BLaER1 (cell line): ENCODE measurements around the gene AKAP12.
A peak's percentile ranks its signal among the peaks of the same experiment; 100 is the strongest.

Source experiments
- H3K27ac ChIP-seq: shearing (Covaris generic); formaldehyde crosslinking; 2 replicates; pipeline ENCODE4 v1.8.1; 2022
- H3K27me3 ChIP-seq: shearing (Covaris generic); formaldehyde crosslinking; 2 replicates; pipeline ENCODE4 v1.8.1; 2022
- H3K36me3 ChIP-seq: shearing (Covaris generic); formaldehyde crosslinking; 2 replicates; pipeline ENCODE4 v1.8.1; 2022
- H3K4me1 ChIP-seq: shearing (Covaris generic); formaldehyde crosslinking; 2 replicates; pipeline ENCODE4 v1.8.1; 2022
- H3K4me2 ChIP-seq: shearing (Covaris generic); formaldehyde crosslinking; 2 replicates; pipeline ENCODE4 v1.8.1; 2022
- H3K4me3 ChIP-seq: shearing (Covaris generic); formaldehyde crosslinking; 2 replicates; pipeline ENCODE4 v1.8.1; 2022
- H3K9ac ChIP-seq: shearing (Covaris generic); formaldehyde crosslinking; 2 replicates; pipeline ENCODE4 v1.8.1; 2022
- H3K9me3 ChIP-seq: shearing (Covaris generic); formaldehyde crosslinking; 2 replicates; pipeline ENCODE4 v1.8.1; 2022
- H4K20me1 ChIP-seq: shearing (Covaris generic); formaldehyde crosslinking; 2 replicates; pipeline ENCODE4 v1.8.1; 2022
- Cebpa-rat ChIP-seq: shearing (Covaris generic); IDR thresholded peaks from 2 replicates; pipeline ENCODE4 v1.8.1; 2022

AKAP12 gene

GRCh38 chr6:151290877-151291721 is 51.3 kb downstream of the AKAP12 start:
- H3K9me3 ChIP-seq, result peaks cover 5% of the 10 kb centered on the region; the same call in 1 of the 2 replicates
- no peak for TF ChIP-seq Cebpa-rat
- no peak overlapping the region for H3K4me3 ChIP-seq
- H3K4me1 ChIP-seq, result peaks cover 90% of the 10 kb centered on the region
- no peak overlapping the region for H3K9ac ChIP-seq
- H3K4me2 ChIP-seq, result peak overlapping the region; percentile 69
- peaks cover 100% of the 10 kb centered on the region for H4K20me1 ChIP-seq
- H3K27me3 ChIP-seq, result no peaks in the 10 kb centered on the region
- no peak overlapping the region for H3K27ac ChIP-seq
- peaks cover 60% of the 10 kb centered on the region for H3K36me3 ChIP-seq

- peaks cover 90% of the 10 kb centered on the region for H3K4me1 ChIP-seq
- H3K9me3 ChIP-seq, result peaks cover under 1% of the 10 kb centered on the region; the same call in 1 of the 2 replicates
- H3K27me3 ChIP-seq, result no peaks in the 10 kb centered on the region
- H3K4me3 ChIP-seq, result no peak overlapping the region
- peak overlapping the region; percentile 69; the same call in 1 of the 2 replicates for H3K4me2 ChIP-seq
- H3K36me3 ChIP-seq, result peaks cover 54% of the 10 kb centered on the region
- H3K27ac ChIP-seq, result no peak overlapping the region
- no peak overlapping the region for H3K9ac ChIP-seq
- peaks cover 100% of the 10 kb centered on the region for H4K20me1 ChIP-seq
- TF ChIP-seq Cebpa-rat, result no peak
These were observed 51.9 kb downstream of the AKAP12 start for GRCh38 chr6:151291722-151292059.

GRCh38 chr6:151292974-151293687 is 53.4 kb downstream of the AKAP12 start:
- Histone ChIP-seq H3K4me2 (no peak overlapping the region), H3K36me3 (peaks cover 54% of the 10 kb centered on the region), H3K27ac (no peak overlapping the region), H3K9me3 (no peaks in the 10 kb centered on the region), H3K4me3 (no peak overlapping the region), H3K27me3 (no peaks in the 10 kb centered on the region), H4K20me1 (peaks cover 100% of the 10 kb centered on the region), H3K4me1 (peaks cover 93% of the 10 kb centered on the region), H3K9ac (no peak overlapping the region)
- TF ChIP-seq Cebpa-rat, result no peak

- Histone ChIP-seq H3K4me1 (peaks cover 93% of the 10 kb centered on the region), H3K36me3 (peaks cover 55% of the 10 kb centered on the region), H3K9ac (no peak overlapping the region), H4K20me1 (peaks cover 100% of the 10 kb centered on the region), H3K9me3 (no peaks in the 10 kb centered on the region), H3K4me3 (no peak overlapping the region), H3K4me2 (no peak overlapping the region), H3K27ac (no peak overlapping the region), H3K27me3 (no peaks in the 10 kb centered on the region)
- no peak for TF ChIP-seq Cebpa-rat
These were observed 53.9 kb downstream of the AKAP12 start for GRCh38 chr6:151293688-151294016.

- H4K20me1 ChIP-seq, result peaks cover 100% of the 10 kb centered on the region
- TF ChIP-seq Cebpa-rat, result no peak
- no peak overlapping the region for H3K4me3 ChIP-seq
- H3K9me3 ChIP-seq, result no peaks in the 10 kb centered on the region
- peak overlapping the region; percentile 39; the same call in 1 of the 2 replicates for H3K4me2 ChIP-seq
- no peak overlapping the region for H3K9ac ChIP-seq
- H3K4me1 ChIP-seq, result peaks cover 93% of the 10 kb centered on the region
- H3K27me3 ChIP-seq, result no peaks in the 10 kb centered on the region
- H3K27ac ChIP-seq, result no peak overlapping the region
- peaks cover 55% of the 10 kb centered on the region for H3K36me3 ChIP-seq
These were observed 54.9 kb downstream of the AKAP12 start for GRCh38 chr6:151294561-151295101.

- TF ChIP-seq Cebpa-rat, result no peak
- Histone ChIP-seq H3K27ac (no peak overlapping the region), H3K36me3 (peaks cover 44% of the 10 kb centered on the region), H3K27me3 (no peaks in the 10 kb centered on the region), H3K4me1 (peaks cover 77% of the 10 kb centered on the region), H3K4me2 (peak overlapping the region; percentile 4; the same call in 1 of the 2 replicates), H3K9me3 (no peaks in the 10 kb centered on the region), H3K9ac (no peak overlapping the region), H3K4me3 (no peak overlapping the region), H4K20me1 (peaks cover 100% of the 10 kb centered on the region)
These were observed 58.1 kb downstream of the AKAP12 start for GRCh38 chr6:151297886-151298285.

- no peaks in the 10 kb centered on the region for H3K9me3 ChIP-seq
- no peak overlapping the region for H3K27ac ChIP-seq
- TF ChIP-seq Cebpa-rat, result no peak
- peak overlapping the region; percentile 43 for H3K4me2 ChIP-seq
- peaks cover 100% of the 10 kb centered on the region for H4K20me1 ChIP-seq
- H3K27me3 ChIP-seq, result no peaks in the 10 kb centered on the region
- H3K4me3 ChIP-seq, result no peak overlapping the region
- H3K9ac ChIP-seq, result no peak overlapping the region
- peaks cover 44% of the 10 kb centered on the region for H3K36me3 ChIP-seq
- peaks cover 76% of the 10 kb centered on the region for H3K4me1 ChIP-seq
These were observed 59.2 kb downstream of the AKAP12 start for GRCh38 chr6:151299011-151299410.

- H3K4me2 ChIP-seq, result peak overlapping the region; percentile 32
- H4K20me1 ChIP-seq, result peaks cover 100% of the 10 kb centered on the region
- H3K9ac ChIP-seq, result no peak overlapping the region
- peaks cover 69% of the 10 kb centered on the region for H3K4me1 ChIP-seq
- no peaks in the 10 kb centered on the region for H3K27me3 ChIP-seq
- H3K9me3 ChIP-seq, result no peaks in the 10 kb centered on the region
- H3K36me3 ChIP-seq, result peaks cover 55% of the 10 kb centered on the region
- no peak for TF ChIP-seq Cebpa-rat
- no peak overlapping the region for H3K4me3 ChIP-seq
- H3K27ac ChIP-seq, result peak overlapping the region; percentile 37; the same call in 1 of the 2 replicates
These were observed 60.7 kb downstream of the AKAP12 start for GRCh38 chr6:151300267-151300991.

GRCh38 chr6:151301547-151301946 is 61.8 kb downstream of the AKAP12 start:
- Histone ChIP-seq H3K4me1 (peaks cover 66% of the 10 kb centered on the region), H3K36me3 (peaks cover 66% of the 10 kb centered on the region), H3K4me2 (no peak overlapping the region), H3K9me3 (no peaks in the 10 kb centered on the region), H3K9ac (no peak overlapping the region), H4K20me1 (peaks cover 100% of the 10 kb centered on the region), H3K27me3 (no peaks in the 10 kb centered on the region), H3K4me3 (no peak overlapping the region), H3K27ac (no peak overlapping the region)
- no peak for TF ChIP-seq Cebpa-rat
